A673 (cell line): ENCODE data around the gene GOSR1. TPM values are rescaled to one million over a fixed set of nuclear protein-coding genes. Genes with fewer than 3 reads are reported as not detected.
"Not testable (repeated sequence)": the region's sequence is repeated elsewhere in the genome, so short reads cannot be mapped to it uniquely, and the experiment has no call there.

Source experiments
- BruUV-seq: library from RNA; stranded (reverse); fragments of 400-500 nt; replicated peaks from 2 replicates; lab custom pipeline; 2021; lab: Mats Ljungman, UMichigan
- CTCF ChIA-PET: fragments of 300-600 bp; sonication (Branson Sonifier 250); formaldehyde crosslinking; loops from one replicate; lab custom pipeline; 2022; ENCODE audit warnings: antibody characterized with exemption; lab: Charles Lee
- POLR2A ChIA-PET: fragments of 300-600 bp; sonication (Branson Sonifier 250); formaldehyde crosslinking; loops from one replicate; lab custom pipeline; 2022; ENCODE audit warnings: antibody characterized with exemption; ENCODE audit not compliant: low non-redundant PET; lab: Charles Lee
- DNase-seq: peaks from one replicate; pipeline ENCODE4 v3.0.0-alpha.2; 2015; ENCODE audit warnings: low spot score
- H3K27ac ChIP-seq: fragments of 200-600 bp; sonication (generic); 2 replicates; pipeline ENCODE4 v1.5.1; 2016; ENCODE audit warnings: mixed run types, low read depth, mild to moderate bottlenecking, mixed read lengths, antibody characterized with exemption, low read length; ENCODE audit not compliant: poor library complexity, severe bottlenecking
- H3K27me3 ChIP-seq: fragments of 200-600 bp; sonication (generic); replicated peaks from 2 replicates; pipeline ENCODE4 v1.6.1; 2017; ENCODE audit warnings: mixed run types, low read depth, mild to moderate bottlenecking, mixed read lengths, antibody characterized with exemption, low read length; ENCODE audit not compliant: insufficient read depth, poor library complexity
- H3K36me3 ChIP-seq: fragments of 200-600 bp; sonication (generic); 2 replicates; pipeline ENCODE4 v1.6.1; 2016; ENCODE audit warnings: mixed run types, mild to moderate bottlenecking, mixed read lengths, antibody characterized with exemption, low read length; ENCODE audit not compliant: insufficient read depth, poor library complexity, severe bottlenecking
- H3K4me1 ChIP-seq: fragments of 200-600 bp; sonication (generic); 2 replicates; pipeline ENCODE4 v1.6.1; 2017; ENCODE audit warnings: mixed run types, mild to moderate bottlenecking, mixed read lengths, antibody characterized with exemption, low read length; ENCODE audit not compliant: insufficient read depth, poor library complexity, severe bottlenecking
- H3K4me3 ChIP-seq: fragments of 200-600 bp; sonication (generic); 2 replicates; pipeline ENCODE4 v1.5.1; 2016; ENCODE audit warnings: low read depth, mixed run types, mild to moderate bottlenecking, mixed read lengths, low read length; ENCODE audit not compliant: poor library complexity, severe bottlenecking
- H3K9me3 ChIP-seq: fragments of 200-600 bp; sonication (generic); 2 replicates; pipeline ENCODE4 v1.6.1; 2016; ENCODE audit warnings: mixed run types, low read depth, mild to moderate bottlenecking, mixed read lengths, antibody characterized with exemption, low read length; ENCODE audit not compliant: poor library complexity, severe bottlenecking
- CTCF ChIP-seq: fragments of 300-800, 200-600 bp; sonication (generic); conservative IDR thresholded peaks from 2 replicates; pipeline ENCODE4 v1.5.1; 2017; ENCODE audit warnings: low read depth, mild to moderate bottlenecking, antibody characterized with exemption, low read length, moderate library complexity, mixed read lengths
- EZH2 ChIP-seq: fragments of 200-600 bp; sonication (generic); IDR thresholded peaks from 2 replicates; pipeline ENCODE4 v1.6.1; 2017; ENCODE audit warnings: borderline replicate concordance, low read depth, mild to moderate bottlenecking, mixed read lengths, antibody characterized with exemption, low read length; ENCODE audit not compliant: poor library complexity, severe bottlenecking
- intact Hi-C: fragments of 100-400 bp; cut with micrococcal nuclease; formaldehyde crosslinking; loops from one replicate; pipeline ENCODE4 v1.10.0; 2022; ENCODE audit not compliant: unreplicated experiment
- total RNA-seq: library from RNA; stranded (reverse); gene quantifications from 2 replicates; pipeline ENCODE4 v1.2.3, GENCODE V29; 2021

The GOSR1 gene
- total RNA-seq, 1 experiment from 2014 or later, result 69.1 TPM

DNA sequence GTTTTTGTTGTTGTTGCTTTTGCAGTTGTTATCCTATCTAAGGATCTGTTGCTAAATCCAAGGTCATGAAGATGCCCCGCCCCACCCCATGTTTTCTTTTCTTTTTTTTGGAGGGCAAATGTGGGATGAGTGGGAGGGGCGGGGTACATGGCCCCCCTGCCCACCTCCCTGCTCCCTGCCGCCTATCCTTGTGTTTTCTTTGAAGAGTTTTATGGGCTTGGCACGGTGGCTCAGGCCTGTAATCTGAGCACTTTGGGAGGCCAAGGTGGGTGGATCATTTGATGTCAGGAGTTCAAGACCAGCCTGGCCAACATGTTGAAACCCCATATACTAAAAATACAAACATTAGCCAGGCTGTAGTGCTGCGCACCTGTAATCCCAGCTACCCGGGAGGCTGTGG lies 18.8 kb upstream of the GOSR1 start:
- ChIA-PET CTCF (no interaction called here), POLR2A (no interaction called here)

GRCh38 chr17:30458797-30459413 lies 18.3 kb upstream of the GOSR1 start:
- H3K9me3 ChIP-seq, H3K27me3 ChIP-seq, BruUV-seq, DNase-seq, CTCF ChIA-PET, POLR2A ChIA-PET, H3K4me3 ChIP-seq, intact Hi-C loops, H3K4me1 ChIP-seq, H3K27ac ChIP-seq: not testable (repeated sequence)
- H3K36me3 ChIP-seq, result peaks cover 19% of the 10 kb centered on the region

More for the DNA sequence above, 18.8 kb upstream of the GOSR1 start:
- BruUV-seq, result no TSS peak
- no peak overlapping the region for H3K27ac ChIP-seq
- no peak for TF ChIP-seq EZH2
- TF ChIP-seq CTCF, result no peak
- no peaks in the 10 kb centered on the region for H3K4me1 ChIP-seq
- H3K27me3 ChIP-seq, result no peaks in the 10 kb centered on the region
- intact Hi-C loops, result no loop called here
- no peaks in the 10 kb centered on the region for H3K9me3 ChIP-seq
- no peak overlapping the region for H3K4me3 ChIP-seq
- no peak for DNase-seq
- peaks cover 19% of the 10 kb centered on the region for H3K36me3 ChIP-seq

GRCh38 chr17:30468465-30468864 lies 8.7 kb upstream of the GOSR1 start:
- H3K9me3 ChIP-seq, result no peaks in the 10 kb centered on the region
- H3K36me3 ChIP-seq, result no peaks in the 10 kb centered on the region
- no peak for DNase-seq
- POLR2A ChIA-PET, result no interaction called here
- no peaks in the 10 kb centered on the region for H3K27me3 ChIP-seq
- TF ChIP-seq CTCF (no peak), EZH2 (no peak)
- no TSS peak for BruUV-seq
- H3K4me3 ChIP-seq, result no peak overlapping the region
- CTCF ChIA-PET, result no interaction called here
- H3K4me1 ChIP-seq, result no peaks in the 10 kb centered on the region
- intact Hi-C loops, result no loop called here
- no peak overlapping the region for H3K27ac ChIP-seq

DNA sequence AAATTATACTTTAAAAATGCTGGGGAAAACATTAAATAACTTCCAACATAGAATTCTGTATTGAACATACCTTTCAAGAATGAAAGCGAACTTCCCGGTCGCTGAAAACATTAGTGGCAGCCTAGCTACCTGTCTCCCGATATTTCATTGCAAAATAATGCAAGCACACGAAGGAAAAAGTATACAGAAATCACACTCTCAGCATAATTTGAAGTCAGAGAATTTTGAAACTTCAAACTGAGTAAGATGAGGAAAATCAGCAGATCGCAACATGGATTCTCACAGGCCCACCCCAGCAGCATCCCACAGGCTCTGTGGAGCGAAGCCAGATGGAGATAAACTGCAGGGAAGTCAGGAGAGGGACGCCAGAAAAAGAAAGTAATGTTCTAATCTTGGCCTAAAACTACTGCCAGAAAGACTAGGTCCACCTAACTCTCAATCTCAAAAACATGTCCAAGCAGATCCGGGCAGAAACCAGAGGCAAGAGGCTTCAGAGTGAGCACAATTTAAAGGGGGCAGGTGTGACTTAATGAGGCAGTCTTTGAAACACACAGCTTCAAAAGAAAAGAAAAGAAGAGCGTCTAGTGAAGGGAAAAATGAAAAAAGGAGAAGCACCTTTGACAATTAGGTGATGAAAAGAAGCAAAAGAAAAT lies 4.8 kb upstream of the GOSR1 start:
- Histone ChIP-seq H3K27ac (no peak overlapping the region), H3K4me3 (no peak overlapping the region), H3K9me3 (no peaks in the 10 kb centered on the region), H3K27me3 (no peaks in the 10 kb centered on the region), H3K4me1 (no peaks in the 10 kb centered on the region), H3K36me3 (no peaks in the 10 kb centered on the region)
- intact Hi-C loops, result loop anchor here (10.0 kb wide), 2 partner anchors 242 to 352 kb away; partner anchors contain the start of gene CRLF3
- TF ChIP-seq EZH2 (no peak), CTCF (no peak)
- CTCF ChIA-PET, result no interaction called here
- BruUV-seq, result no TSS peak
- no peak for DNase-seq
- POLR2A ChIA-PET, result no interaction called here
